ENCODE measurements around the gene TBL3. TPM values are rescaled to one million over a fixed set of nuclear protein-coding genes. Genes with fewer than 3 reads are reported as not detected.

TBL3 gene
- total RNA-seq, 4 donors from 2014 or later, result 32.7 to 48.2 (median 36.7) TPM

GRCh38 chr16:2029350-2029749 lies 57.5 kb downstream of the TBL3 start:
- TF ChIP-seq POLR2A (IDR thresholded peaks at IDR 0.05) (no peak), CTCF (IDR thresholded peaks at IDR 0.05) (no peak)
- H3K9me3 ChIP-seq, result no peaks in the 10 kb centered on the region
- H3K36me3 ChIP-seq, result peaks cover 0 to 6% (median 0%) of the 10 kb centered on the region in 3 donors
- H3K4me1 ChIP-seq, result peaks cover 31 to 93% (median 46%) of the 10 kb centered on the region in 3 donors
- DNase-seq, result no peak
- H3K27me3 ChIP-seq, result peaks cover 0 to 6% (median 0%) of the 10 kb centered on the region in 4 donors
- H3K27ac ChIP-seq, result peak overlapping the region in 2 of 4 donors; percentile 6 to 60
- 87% methylated on average over 5 of the region's 22 CpGs; no CpG with 5 or more reads in 1 of the 2 donors for WGBS, 2 donors
- peak overlapping the region in 3 of 4 donors; percentile 16 to 90 (median 70) for H3K4me3 ChIP-seq
- intact Hi-C loops (cut with DNase I), result no loop called here

- H3K36me3 ChIP-seq, result peaks cover 0 to 6% (median 0%) of the 10 kb centered on the region in 3 donors
- no peak for DNase-seq
- H3K27me3 ChIP-seq, result peaks cover 0 to 6% (median 0%) of the 10 kb centered on the region in 4 donors
- H3K9me3 ChIP-seq, result no peaks in the 10 kb centered on the region
- peak overlapping the region in 3 of 4 donors; percentile 32 to 89 (median 60) for H3K27ac ChIP-seq
- TF ChIP-seq CTCF (IDR thresholded peaks at IDR 0.05) (no peak), POLR2A (IDR thresholded peaks at IDR 0.05) (no peak)
- 70 to 100% methylated on average over 2 of the region's 11 CpGs for WGBS, 2 donors
- H3K4me3 ChIP-seq, result peak overlapping the region in 2 of 4 donors; percentile 16 to 70
- H3K4me1 ChIP-seq, result peaks cover 36 to 95% (median 50%) of the 10 kb centered on the region in 3 donors
- intact Hi-C loops (cut with DNase I), result no loop called here
Measured at GRCh38 chr16:2030036-2030435, 58.2 kb downstream of the TBL3 start.

- peak overlapping the region in 1 of 4 donors; percentile 7 for H3K4me3 ChIP-seq
- intact Hi-C loops (cut with DNase I), result no loop called here
- DNase-seq, result no peak
- H3K27me3 ChIP-seq, result peaks cover 0 to 6% (median 0%) of the 10 kb centered on the region in 4 donors
- 30 to 61% methylated on average over 5 to 9 of the region's 11 CpGs for WGBS, 2 donors
- TF ChIP-seq POLR2A (IDR thresholded peaks at IDR 0.05) (no peak), CTCF (IDR thresholded peaks at IDR 0.05) (no peak)
- H3K9me3 ChIP-seq, result no peaks in the 10 kb centered on the region
- peak overlapping the region; percentile 46 to 89 (median 68) for H3K27ac ChIP-seq
- H3K36me3 ChIP-seq, result peaks cover 0 to 6% (median 0%) of the 10 kb centered on the region in 3 donors
- H3K4me1 ChIP-seq, result peaks cover 47 to 95% (median 58%) of the 10 kb centered on the region in 3 donors
Measured at GRCh38 chr16:2031081-2031577, 59.3 kb downstream of the TBL3 start.

Small RNA genes lying within 50 kb of the gene (small RNA-seq; reads per million reads assigned to genes)
- gene AC005363.2, result 0 reads per million in 4 donors
- gene RN7SL219P, result 0 reads per million in 4 donors
- 0 reads per million in 4 donors for gene SNORA10
- 0 reads per million in 4 donors for gene SNORA64

Other genes starting within 250 kb of the TBL3 start
- gene NME3, start 200.5 kb upstream of the TBL3 start, total RNA-seq, result 10 to 100 TPM; 30.2 to 57.1 (median 53.6) TPM
- gene EME2, start 199.2 kb upstream of the TBL3 start, total RNA-seq, result 10 to 100 TPM in 2 of 4 donors, 1 to 10 TPM in 2; 8.8 to 14.4 (median 10.1) TPM
- gene MRPS34, start 198.9 kb upstream of the TBL3 start, total RNA-seq, result 100 to 1,000 TPM in 3 of 4 donors, 10 to 100 TPM in 1; 89.5 to 158 (median 114) TPM
- gene SPSB3, start 189.5 kb upstream of the TBL3 start, total RNA-seq, result 10 to 100 TPM; 27.8 to 84.5 (median 45.1) TPM
- 10 to 100 TPM; 71.4 to 91.5 (median 79.5) TPM for gene NUBP2, start 189.1 kb upstream of the TBL3 start, total RNA-seq
- gene IGFALS, start 178.3 kb upstream of the TBL3 start, total RNA-seq, result not detected
- 10 to 100 TPM; 30.6 to 56.5 (median 43.4) TPM for gene HAGH, start 145.2 kb upstream of the TBL3 start, total RNA-seq
- 10 to 100 TPM; 34.3 to 52.3 (median 46.9) TPM for gene FAHD1, start 144.8 kb upstream of the TBL3 start, total RNA-seq
- gene MEIOB, start 99.9 kb upstream of the TBL3 start, total RNA-seq, result under 1 TPM in 1 of 4 donors, not detected in 3; 0.76 TPM
- gene HS3ST6, start 53.6 kb upstream of the TBL3 start, total RNA-seq, result 1 to 10 TPM; 1.6 to 9.9 (median 6.3) TPM
- 10 to 100 TPM; 20.1 to 36.4 (median 21.0) TPM for gene MSRB1, start 28.9 kb upstream of the TBL3 start, total RNA-seq
- gene RPL3L, start 17.4 kb upstream of the TBL3 start, total RNA-seq, result not detected
- gene NDUFB10, start 12.5 kb upstream of the TBL3 start, total RNA-seq, result 100 to 1,000 TPM; 172 to 215 (median 189) TPM
- 1,000 to 10,000 TPM; 1,980 to 2,837 (median 2,292) TPM for gene RPS2, start 7.2 kb upstream of the TBL3 start, total RNA-seq
- not detected for gene RNF151, start 5.2 kb upstream of the TBL3 start, total RNA-seq
- 1 to 10 TPM in 2 of 4 donors, under 1 TPM in 2; 0.38 to 4.2 (median 1.8) TPM for gene NOXO1, start 9.4 kb downstream of the TBL3 start, total RNA-seq
- gene GFER, start 12.1 kb downstream of the TBL3 start, total RNA-seq, result 10 to 100 TPM in 2 of 4 donors, 1 to 10 TPM in 2; 5.6 to 30.4 (median 13.6) TPM
- gene SYNGR3, start 17.9 kb downstream of the TBL3 start, total RNA-seq, result 1 to 10 TPM in 2 of 4 donors, under 1 TPM in 1, not detected in 1; 0.38 to 1.0 (median 1.0) TPM
- gene ZNF598, start 37.8 kb downstream of the TBL3 start, total RNA-seq, result 10 to 100 TPM; 31.3 to 56.1 (median 40.9) TPM
- under 1 TPM in 1 of 4 donors, not detected in 3; 0.48 TPM for gene NPW, start 47.7 kb downstream of the TBL3 start, total RNA-seq
- 10 to 100 TPM; 11.6 to 31.7 (median 16.5) TPM for gene NHERF2, start 54.8 kb downstream of the TBL3 start, total RNA-seq
- gene NTHL1, start 75.8 kb downstream of the TBL3 start, total RNA-seq, result 10 to 100 TPM in 2 of 4 donors, 1 to 10 TPM in 2; 7.8 to 26.0 (median 10.0) TPM
- 10 to 100 TPM; 22.8 to 79.7 (median 41.2) TPM for gene TSC2, start 75.9 kb downstream of the TBL3 start, total RNA-seq
- 100 to 1,000 TPM in 1 of 4 donors, 10 to 100 TPM in 3; 34.1 to 123 (median 64.1) TPM for gene PKD1, start 163.8 kb downstream of the TBL3 start, total RNA-seq
- gene RAB26, start 176.6 kb downstream of the TBL3 start, total RNA-seq, result 1 to 10 TPM in 2 of 4 donors, under 1 TPM in 2; 0.26 to 4.2 (median 0.99) TPM
- gene TRAF7, start 183.7 kb downstream of the TBL3 start, total RNA-seq, result 10 to 100 TPM; 46.9 to 79.6 (median 73.2) TPM
- under 1 TPM in 2 of 4 donors, not detected in 2; 0.04 to 0.38 TPM for gene CASKIN1, start 224.6 kb downstream of the TBL3 start, total RNA-seq
- gene MLST8, start 233.4 kb downstream of the TBL3 start, total RNA-seq, result 10 to 100 TPM; 33.1 to 48.8 (median 42.8) TPM
- gene BRICD5, start 238.8 kb downstream of the TBL3 start, total RNA-seq, result 1 to 10 TPM in 3 of 4 donors, not detected in 1; 1.1 to 2.0 (median 1.6) TPM
- 10 to 100 TPM in 1 of 4 donors, 1 to 10 TPM in 3; 5.5 to 14.2 (median 7.4) TPM for gene PGP, start 242.8 kb downstream of the TBL3 start, total RNA-seq